ENCODE measurements around the gene CPNE5.

DNA sequence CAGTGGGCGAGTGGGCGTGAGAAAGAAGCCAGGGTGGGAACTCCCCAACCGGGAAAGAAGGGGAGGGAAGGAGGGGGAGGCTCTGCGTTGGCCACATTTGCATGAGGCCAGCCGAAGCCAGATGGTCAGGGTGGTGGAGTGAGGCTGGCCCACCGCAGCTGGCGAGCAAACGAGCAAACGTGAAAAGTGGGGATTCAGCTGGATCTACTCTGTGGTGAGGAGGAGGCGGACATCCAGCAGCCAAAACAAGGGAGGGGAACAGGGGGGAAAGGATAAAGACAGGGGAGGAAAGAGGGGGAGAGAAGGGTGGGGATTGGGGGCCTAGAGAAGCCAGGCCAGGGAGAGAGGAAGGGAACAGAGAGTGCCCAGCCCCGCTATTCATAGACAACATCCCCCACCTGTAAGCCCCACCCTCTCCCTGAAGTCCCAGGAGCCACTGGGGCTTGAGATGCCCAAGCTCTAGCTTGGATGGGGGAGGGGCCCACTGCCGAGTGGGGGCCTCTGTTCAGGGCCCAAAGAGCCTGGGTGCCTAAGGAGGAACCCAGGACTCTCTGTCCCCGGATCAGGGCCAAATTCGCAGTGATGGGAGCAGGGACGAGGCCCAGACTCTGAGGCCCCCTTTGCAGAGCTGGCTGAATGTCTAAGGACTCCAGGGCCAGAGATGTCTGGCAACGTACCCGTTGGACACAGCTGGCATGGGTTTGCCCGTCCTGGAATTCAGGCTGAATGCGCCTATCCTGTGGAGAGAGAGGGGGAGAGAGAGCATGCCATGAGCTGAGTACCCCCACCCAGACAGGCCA, 45.1 kb downstream of the CPNE5 start:
- TF ChIP-seq, protein P1, sequence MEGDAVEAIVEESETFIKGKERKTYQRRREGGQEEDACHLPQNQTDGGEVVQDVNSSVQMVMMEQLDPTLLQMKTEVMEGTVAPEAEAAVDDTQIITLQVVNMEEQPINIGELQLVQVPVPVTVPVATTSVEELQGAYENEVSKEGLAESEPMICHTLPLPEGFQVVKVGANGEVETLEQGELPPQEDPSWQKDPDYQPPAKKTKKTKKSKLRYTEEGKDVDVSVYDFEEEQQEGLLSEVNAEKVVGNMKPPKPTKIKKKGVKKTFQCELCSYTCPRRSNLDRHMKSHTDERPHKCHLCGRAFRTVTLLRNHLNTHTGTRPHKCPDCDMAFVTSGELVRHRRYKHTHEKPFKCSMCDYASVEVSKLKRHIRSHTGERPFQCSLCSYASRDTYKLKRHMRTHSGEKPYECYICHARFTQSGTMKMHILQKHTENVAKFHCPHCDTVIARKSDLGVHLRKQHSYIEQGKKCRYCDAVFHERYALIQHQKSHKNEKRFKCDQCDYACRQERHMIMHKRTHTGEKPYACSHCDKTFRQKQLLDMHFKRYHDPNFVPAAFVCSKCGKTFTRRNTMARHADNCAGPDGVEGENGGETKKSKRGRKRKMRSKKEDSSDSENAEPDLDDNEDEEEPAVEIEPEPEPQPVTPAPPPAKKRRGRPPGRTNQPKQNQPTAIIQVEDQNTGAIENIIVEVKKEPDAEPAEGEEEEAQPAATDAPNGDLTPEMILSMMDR (conservative IDR thresholded peaks at IDR 0.05; ENCODE audit: low read length), result no peak
- TF ChIP-seq EZH2phosphoT487 (IDR thresholded peaks at IDR 0.05; ENCODE audit: borderline replicate concordance), result no peak

Measured in Loucy (cell line).